Measurements from ENCODE around the gene DHX40. TPM values are rescaled to one million over a fixed set of nuclear protein-coding genes. Genes with fewer than 3 reads are reported as not detected.

The DHX40 gene
- total and polyA plus RNA-seq, 2 of the 8 experiments (the other 6 are each of a cell fraction or from before 2014, with no cell fraction given), result 13.5 to 28.3 TPM

DNA sequence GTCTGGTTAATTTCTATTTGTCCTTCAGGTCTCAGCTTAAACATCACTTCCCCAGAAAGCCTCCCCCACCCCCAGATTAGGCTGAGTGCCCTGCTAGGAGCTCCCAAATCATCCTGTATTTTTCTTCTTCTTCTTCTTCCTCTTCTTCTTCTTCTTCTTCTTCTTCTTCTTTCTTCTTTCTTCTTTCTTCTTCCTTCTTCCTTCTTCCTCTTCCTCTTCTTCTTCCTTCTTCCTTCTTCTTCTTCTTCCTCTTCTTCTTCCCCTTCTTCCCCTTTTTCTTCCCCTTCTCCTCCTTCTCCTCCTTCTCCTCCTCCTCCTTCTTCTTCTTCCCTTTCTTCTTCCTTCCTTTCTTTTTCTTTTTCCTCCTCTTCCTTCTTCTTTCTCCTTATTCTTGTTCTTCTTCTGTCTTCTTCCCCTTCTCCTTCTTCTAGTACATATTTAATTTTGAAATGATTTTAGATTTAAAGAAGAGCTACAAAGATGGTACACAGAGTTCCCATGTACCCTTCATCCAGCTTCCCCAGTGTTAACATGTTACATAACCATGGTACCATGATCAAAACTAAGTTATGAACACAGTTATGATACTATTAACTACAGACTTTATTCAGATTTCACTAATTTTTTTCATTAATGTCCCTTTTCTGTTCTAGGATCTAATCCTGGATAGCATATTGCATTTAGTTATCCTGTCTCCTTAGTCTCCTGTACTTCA is 27.1 kb upstream of the DHX40 start:
- no peak overlapping the region for H3K23ac ChIP-seq (ENCODE audit: insufficient read length)
- no peak overlapping the region for H4K5ac ChIP-seq (ENCODE audit: insufficient read length, low read depth, low read length)
- H2BK5ac ChIP-seq (ENCODE audit: low read depth, low read length), result no peak overlapping the region
- H3K14ac ChIP-seq (ENCODE audit: insufficient read length), result no peak overlapping the region
- no peak for DNase-seq (ENCODE audit: low read depth in 1 of 2, low spot score in 2 of 2)
- H3K4me3 ChIP-seq (ENCODE audit: extremely low read depth in 1 of 4, insufficient read depth in 2 of 4, low read depth in 3 of 4, low read length in 4 of 4), result no peak overlapping the region
- no peak overlapping the region for H2BK15ac ChIP-seq (ENCODE audit: low read length)
- TF ChIP-seq BACH1 (IDR thresholded peaks at IDR 0.05; ENCODE audit: low read length) (no peak), YY1 (IDR thresholded peaks at IDR 0.05; ENCODE audit: low read depth, low read length) (no peak), KDM4A (IDR thresholded peaks at IDR 0.05; ENCODE audit: low read depth, low read length, severe bottlenecking) (no peak), SP1 (IDR thresholded peaks at IDR 0.05; ENCODE audit: low read depth, low read length) (no peak)
- H3K56ac ChIP-seq (replicated peaks; ENCODE audit: insufficient read length, low read depth, low read length), result no peak overlapping the region
- H4K8ac ChIP-seq (ENCODE audit: extremely low read depth, insufficient read depth, low read length), result no peak overlapping the region
- no peak overlapping the region for H2AK5ac ChIP-seq (ENCODE audit: low read depth, low read length)
- H3K27me3 ChIP-seq (replicated peaks in 1 of 4; ENCODE audit: control insufficient read depth in 3 of 4, extremely low read depth in 1 of 4, insufficient read depth in 3 of 4, low read length in 3 of 4), result no peaks in the 10 kb centered on the region
- H3K4me1 ChIP-seq (replicated peaks in 1 of 4; ENCODE audit: control insufficient read depth in 3 of 4, insufficient read depth in 4 of 4, low read length in 3 of 4), result no peaks in the 10 kb centered on the region
- H2BK120ac ChIP-seq (replicated peaks; ENCODE audit: low read depth, low read length), result no peak overlapping the region
- no peak overlapping the region for H2BK12ac ChIP-seq (ENCODE audit: low read depth, low read length)
- FAIRE-seq, result no peak
- ChIA-PET CTCF (ENCODE audit: partially characterized antibody) (interaction anchor here (0.6 to 0.8 kb wide), 2 partner anchors 221 to 227 kb away, joined by 3 read pairs; no protein-coding TSS in a partner anchor), POLR2A (ENCODE audit: partially characterized antibody) (no interaction called here)
- no peak overlapping the region for H3K9ac ChIP-seq (replicated peaks in 1 of 4; ENCODE audit: extremely low read depth in 1 of 4, low read depth in 3 of 4, low read length in 3 of 4)
- H4K91ac ChIP-seq (replicated peaks; ENCODE audit: insufficient read length, low read length), result no peak overlapping the region
- H3K23me2 ChIP-seq (ENCODE audit: low read depth, low read length), result no peaks in the 10 kb centered on the region
- no peaks in the 10 kb centered on the region for H3K79me2 ChIP-seq (ENCODE audit: control insufficient read depth in 1 of 2, insufficient read depth in 2 of 2, low read length in 2 of 2)
- no peaks in the 10 kb centered on the region for H4K20me1 ChIP-seq (replicated peaks in 1 of 2; ENCODE audit: control insufficient read depth in 1 of 2, insufficient read depth in 2 of 2, low read length in 2 of 2)
- no peak overlapping the region for H3K4ac ChIP-seq (replicated peaks; ENCODE audit: insufficient read length, low read depth, low read length)
- H3K18ac ChIP-seq (ENCODE audit: extremely low read depth, low read length), result no peak overlapping the region
- H3K79me1 ChIP-seq (ENCODE audit: low read depth, low read length), result no peaks in the 10 kb centered on the region
- H2BK20ac ChIP-seq (ENCODE audit: low read length), result no peak overlapping the region
- H3K4me2 ChIP-seq (ENCODE audit: insufficient read depth in 1 of 2, low read depth in 2 of 2, low read length in 2 of 2), result no peak overlapping the region
- no peak overlapping the region for H3K27ac ChIP-seq (ENCODE audit: low read depth, low read length)
- H3K9me3 ChIP-seq (ENCODE audit: insufficient read depth in 2 of 2, low read depth in 1 of 2, low read length in 1 of 2), result no peaks in the 10 kb centered on the region
- H3K36me3 ChIP-seq (ENCODE audit: control insufficient read depth in 2 of 4, insufficient read depth in 4 of 4, low read length in 3 of 4), result no peaks in the 10 kb centered on the region
- no peak overlapping the region for H2AFZ ChIP-seq (ENCODE audit: low read length)
